IPS DF 6.9 (cell line): ENCODE measurements around the gene MRPL19.
"Not testable (repeated sequence)": the region's sequence is repeated elsewhere in the genome, so short reads cannot be mapped to it uniquely, and the experiment has no call there.

Experiments used
- DNase-seq: peaks from one replicate; pipeline ENCODE4 v3.0.0-alpha.2; 2013; ENCODE audit warnings: low read depth, low spot score
- H3K27ac ChIP-seq: one replicate; pipeline ENCODE4 v1.5.1; 2013; ENCODE audit warnings: low read length, control low read depth
- H3K27me3 ChIP-seq: 2 replicates; pipeline ENCODE4 v1.6.1; 2013; ENCODE audit warnings: mild to moderate bottlenecking, low read length; ENCODE audit not compliant: control insufficient read depth, insufficient read depth
- H3K36me3 ChIP-seq: 2 replicates; pipeline ENCODE4 v1.6.1; 2013; ENCODE audit warnings: low read length; ENCODE audit not compliant: control insufficient read depth, insufficient read depth
- H3K4me1 ChIP-seq: 2 replicates; pipeline ENCODE4 v1.6.1; 2013; ENCODE audit warnings: low read length; ENCODE audit not compliant: control insufficient read depth, insufficient read depth
- H3K4me3 ChIP-seq: 2 replicates; pipeline ENCODE4 v1.5.1; 2013; ENCODE audit warnings: mild to moderate bottlenecking, low read length
- H3K9me3 ChIP-seq: 2 replicates; pipeline ENCODE4 v1.6.1; 2013; ENCODE audit warnings: low read length, inconsistent platforms; ENCODE audit not compliant: control insufficient read depth, insufficient read depth
- WGBS: extraction: QIAGEN DNeasy Blood & Tissue Kit; methylation state at CpG from one replicate; pipeline ENCODE4 v1.1.7; 2013; ENCODE audit warnings: mixed read lengths, missing lambda C conversion rate; ENCODE audit not compliant: insufficient read length, insufficient coverage; 5-methylcytosine and 5-hydroxymethylcytosine counted together

MRPL19 gene

DNA sequence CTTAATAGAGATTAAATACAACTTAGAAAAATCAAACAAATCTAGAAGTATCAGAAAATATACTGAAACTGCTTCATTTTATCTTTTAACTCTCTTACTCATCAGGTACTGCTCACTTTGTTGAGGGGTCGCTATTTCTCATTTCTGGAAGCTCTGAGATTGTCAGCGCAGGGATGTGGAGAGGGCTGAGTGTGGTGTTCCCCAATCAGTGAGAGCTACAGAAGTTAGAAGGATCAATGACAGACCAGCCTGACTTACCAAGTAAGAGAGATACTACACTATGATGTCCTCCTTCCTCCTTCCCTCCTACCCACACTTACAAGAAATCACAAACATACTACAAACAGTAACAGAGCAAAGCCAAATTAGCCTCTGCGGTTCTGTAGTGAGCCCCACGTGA is 56.0 kb downstream of the MRPL19 start:
- Histone ChIP-seq H3K36me3 (peaks cover 2% of the 10 kb centered on the region; the same call in 1 of the 2 replicates), H3K27me3 (no peaks in the 10 kb centered on the region), H3K4me3 (no peak overlapping the region), H3K27ac (no peak overlapping the region), H3K4me1 (no peaks in the 10 kb centered on the region), H3K9me3 (no peaks in the 10 kb centered on the region)
- DNase-seq, result no peak
- WGBS, result no CpG with 5 or more reads among the region's 4 CpGs

DNA sequence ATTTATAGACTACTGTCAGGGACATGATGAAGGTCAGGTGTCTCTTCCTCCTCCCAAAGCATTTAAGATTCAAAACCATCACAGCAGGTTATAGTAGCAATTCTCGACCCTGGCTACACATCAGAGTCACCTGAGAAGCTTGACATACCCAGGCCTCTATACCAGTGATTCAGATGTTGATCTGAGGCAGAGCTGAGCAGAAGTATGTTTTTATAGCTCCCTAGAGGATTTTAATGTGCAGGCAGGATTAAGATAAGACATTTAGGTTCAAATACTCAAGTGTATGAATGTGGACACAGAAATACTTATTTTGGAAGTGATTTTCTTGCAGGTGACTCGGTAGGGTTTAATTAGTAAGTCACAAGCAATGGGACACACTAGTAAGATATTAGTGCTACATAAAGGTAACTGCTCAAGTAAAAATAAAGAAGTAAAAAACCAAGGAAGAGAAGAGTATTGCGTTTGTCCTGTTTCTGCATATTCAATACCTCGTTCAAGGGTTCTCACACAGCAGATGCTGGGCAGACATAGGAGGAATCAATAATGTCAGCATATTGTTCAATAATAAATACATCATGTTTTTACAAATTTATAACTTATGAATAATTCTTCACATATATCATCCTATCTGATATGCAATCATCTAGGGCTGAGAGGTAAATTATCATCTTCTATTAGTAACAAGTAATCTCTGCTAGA is 57.2 kb downstream of the MRPL19 start:
- DNase-seq, result no peak
- Histone ChIP-seq H3K27me3 (no peaks in the 10 kb centered on the region), H3K9me3 (no peaks in the 10 kb centered on the region), H3K4me3 (no peak overlapping the region), H3K4me1 (no peaks in the 10 kb centered on the region), H3K27ac (no peak overlapping the region), H3K36me3 (peaks cover 2% of the 10 kb centered on the region; the same call in 1 of the 2 replicates)
- WGBS, result no CpG with 5 or more reads among the region's 4 CpGs

DNA sequence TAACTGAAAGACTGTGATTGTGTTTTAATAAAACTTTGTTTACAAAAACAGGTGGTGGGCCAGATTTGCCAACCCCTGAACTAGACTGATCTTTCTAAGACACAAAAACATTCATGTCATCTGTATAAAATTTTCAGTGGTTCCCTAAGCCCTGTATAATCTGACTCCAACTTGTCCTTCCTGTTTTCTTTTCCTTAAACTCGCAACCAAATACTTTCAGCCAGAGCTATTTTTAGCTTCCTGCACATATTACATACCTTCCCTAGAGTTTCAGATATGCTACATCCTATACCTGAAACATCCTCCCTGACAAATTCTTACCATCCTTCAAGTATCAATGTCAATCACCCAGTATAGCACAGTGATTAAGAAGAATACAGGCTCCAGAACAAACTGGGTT is 59.3 kb downstream of the MRPL19 start:
- Histone ChIP-seq H3K4me3 (no peak overlapping the region), H3K9me3 (no peaks in the 10 kb centered on the region), H3K27me3 (no peaks in the 10 kb centered on the region), H3K27ac (no peak overlapping the region), H3K4me1 (no peaks in the 10 kb centered on the region), H3K36me3 (peaks cover 2% of the 10 kb centered on the region; the same call in 1 of the 2 replicates)
- WGBS, result no CpG with 5 or more reads among the region's 1 CpG
- no peak for DNase-seq

DNA sequence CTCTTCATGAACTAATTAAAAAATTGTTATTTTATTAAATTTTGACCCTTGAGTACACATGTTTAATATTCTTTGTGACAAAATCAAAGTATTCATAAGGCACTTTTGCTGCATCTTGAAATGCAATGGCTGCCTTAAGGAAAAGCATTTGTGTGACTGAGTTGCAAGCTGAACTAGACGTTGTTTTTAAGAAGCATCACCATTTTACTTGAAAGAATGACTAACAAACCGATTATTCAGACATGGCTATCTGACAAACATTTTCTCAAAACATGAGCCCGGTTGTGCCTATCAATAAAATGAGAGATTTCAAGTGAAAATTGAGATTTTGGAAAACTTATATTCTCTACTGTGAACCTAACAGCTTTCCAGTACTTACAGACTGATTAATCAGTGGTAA is 61.3 kb downstream of the MRPL19 start:
- H3K27ac ChIP-seq, result no peak overlapping the region
- no peak for DNase-seq
- no peaks in the 10 kb centered on the region for H3K36me3 ChIP-seq
- no peak overlapping the region for H3K4me3 ChIP-seq
- H3K9me3 ChIP-seq, result no peaks in the 10 kb centered on the region
- H3K27me3 ChIP-seq, result no peaks in the 10 kb centered on the region
- no CpG with 5 or more reads among the region's 3 CpGs for WGBS
- H3K4me1 ChIP-seq, result no peaks in the 10 kb centered on the region

DNA sequence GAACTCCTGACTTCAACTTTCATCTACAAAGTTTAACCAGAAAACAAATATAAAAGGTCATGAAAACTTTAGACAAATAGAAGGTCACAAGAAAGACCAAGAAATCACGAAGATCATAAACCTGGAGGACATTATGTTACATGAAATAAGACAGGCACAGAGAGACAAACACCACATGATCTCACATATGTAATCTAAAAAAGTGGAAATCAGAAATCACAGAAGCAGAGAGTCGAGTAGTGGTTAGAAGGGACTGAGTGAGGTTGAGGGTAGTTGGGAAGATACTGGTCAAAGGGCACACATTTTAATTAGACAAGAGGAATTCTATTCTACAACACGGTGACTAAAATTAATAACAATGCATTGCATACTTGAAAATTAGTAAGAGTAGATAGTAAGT is 62.7 kb downstream of the MRPL19 start:
- H3K27ac ChIP-seq, result no peak overlapping the region
- H3K4me1 ChIP-seq, result no peaks in the 10 kb centered on the region
- DNase-seq, result no peak

DNA sequence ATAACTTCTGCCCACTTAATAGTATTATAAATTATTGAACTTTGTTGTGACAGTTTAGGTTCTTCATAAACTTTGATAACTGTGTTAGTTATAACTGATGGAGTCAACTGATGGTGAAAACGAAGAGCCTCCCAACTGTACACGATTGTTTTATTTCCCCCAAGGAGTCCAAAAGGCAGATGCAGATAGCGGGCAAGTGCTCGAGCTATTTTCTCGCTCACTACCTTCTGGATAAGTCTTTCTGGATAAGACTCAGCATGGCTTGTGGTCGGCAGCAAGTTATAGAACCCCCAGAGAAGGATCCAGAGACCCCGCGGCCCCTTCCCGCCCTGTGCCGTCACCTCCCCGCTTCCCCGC is 63.6 kb downstream of the MRPL19 start:
- Histone ChIP-seq H3K4me3 (peak overlapping the region; percentile 58; the same call in 1 of the 2 replicates), H3K4me1 (no peaks in the 10 kb centered on the region), H3K27me3 (no peaks in the 10 kb centered on the region), H3K9me3 (no peaks in the 10 kb centered on the region), H3K27ac (no peak overlapping the region), H3K36me3 (no peaks in the 10 kb centered on the region)
- DNase-seq, result no peak
- no CpG with 5 or more reads among the region's 12 CpGs for WGBS

More for the DNA sequence above, 62.7 kb downstream of the MRPL19 start:
- Histone ChIP-seq H3K27me3 (no peaks in the 10 kb centered on the region), H3K36me3 (no peaks in the 10 kb centered on the region), H3K9me3 (no peaks in the 10 kb centered on the region), H3K4me3 (no peak overlapping the region)
- WGBS, result no CpG with 5 or more reads among the region's 3 CpGs

DNA sequence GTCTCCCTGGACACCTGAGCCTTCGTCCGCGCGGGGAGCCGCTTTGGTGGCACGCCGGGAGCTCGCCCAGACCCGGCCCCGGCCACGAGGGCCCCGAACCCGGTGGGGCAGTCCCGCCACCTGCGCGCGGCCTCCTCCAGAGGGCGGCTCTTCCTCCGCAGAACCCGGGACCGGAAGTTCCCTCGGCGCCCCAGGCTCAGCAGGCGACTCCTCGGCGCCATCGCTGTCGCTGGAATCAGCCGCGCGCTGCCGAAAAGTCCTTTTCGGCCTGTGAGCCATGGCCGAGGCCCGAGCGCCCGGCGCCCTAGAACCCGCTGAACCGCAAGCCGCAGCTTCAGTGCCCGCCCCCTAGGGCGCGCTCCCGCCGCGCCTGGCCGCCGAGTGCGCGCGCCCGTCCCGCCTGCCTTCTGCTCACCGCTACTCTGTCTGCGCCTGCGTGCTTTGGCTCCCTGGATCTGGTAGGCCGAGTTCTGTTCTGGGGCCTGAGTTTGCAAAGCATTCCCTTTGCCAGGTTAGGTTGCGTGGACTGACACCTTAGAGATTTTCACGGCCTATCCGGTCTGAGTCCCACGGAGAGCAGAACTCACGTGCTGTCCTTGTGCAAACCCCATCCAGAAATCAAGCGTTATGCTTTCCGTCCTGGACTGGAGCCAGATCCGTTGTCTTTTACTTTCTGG is 64.1 kb downstream of the MRPL19 start, which contains the start of gene GCFC2:
Gene GCFC2, minus strand, starts transcription at position 339 of the 677 bp plus-strand sequence. Its CDS starts 60 bp downstream, at position 279.
- no CpG with 5 or more reads among the region's 66 CpGs for WGBS
- H3K4me3 ChIP-seq, result peak within 1 kb of the TSS; percentile 58; the same call in 1 of the 2 replicates
- no peaks in the 10 kb centered on the region for H3K36me3 ChIP-seq
- H3K27ac ChIP-seq, result no peak within 1 kb of the TSS
- H3K27me3 ChIP-seq, result no peaks in the 10 kb centered on the region
- H3K9me3 ChIP-seq, result no peaks in the 10 kb centered on the region
- peak; percentile 57 for DNase-seq
- H3K4me1 ChIP-seq, result no peaks in the 10 kb centered on the region

DNA sequence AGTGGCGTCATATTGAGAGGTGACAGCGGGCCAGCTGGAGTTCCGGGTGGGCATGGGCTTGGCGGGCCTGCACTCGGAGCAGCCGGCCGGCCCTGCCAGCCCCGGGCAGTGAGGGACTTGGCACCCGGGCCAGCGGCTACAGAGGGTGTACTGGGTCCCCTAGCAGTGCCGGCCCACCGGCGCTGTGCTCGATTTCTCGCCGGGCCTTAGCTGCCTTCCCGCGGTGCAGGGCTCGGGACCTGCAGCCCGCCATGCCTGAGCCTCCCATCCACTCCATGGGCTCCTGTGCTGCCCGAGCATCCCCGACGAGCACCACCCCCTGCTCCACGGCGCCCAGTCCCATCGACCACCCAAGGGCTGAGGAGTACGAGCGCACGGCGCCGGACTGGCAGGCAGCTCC is 65.0 kb downstream of the MRPL19 start:
- not testable (repeated sequence) for H3K36me3 ChIP-seq, H3K9me3 ChIP-seq, H3K27me3 ChIP-seq, H3K4me3 ChIP-seq, H3K4me1 ChIP-seq, H3K27ac ChIP-seq, DNase-seq
- WGBS, result no CpG with 5 or more reads among the region's 31 CpGs

DNA sequence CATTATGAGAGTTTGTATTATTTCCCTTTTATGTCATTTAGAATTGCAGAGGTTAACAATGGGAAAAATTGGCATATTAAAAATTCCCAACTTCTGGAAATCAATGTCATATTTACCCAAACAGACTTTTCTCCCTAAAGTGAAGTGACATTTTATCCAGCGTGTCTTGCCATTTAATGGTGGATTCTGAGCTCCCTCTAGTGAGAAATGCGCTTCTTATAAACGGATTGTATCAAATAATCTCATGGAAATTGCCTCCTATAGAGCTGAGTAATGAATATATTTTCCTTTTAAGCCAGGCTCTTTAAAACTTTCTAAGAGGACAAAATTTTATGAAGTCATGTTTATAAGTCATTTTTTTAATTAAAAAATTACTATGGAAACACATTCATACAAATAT is 69.8 kb downstream of the MRPL19 start:
- DNase-seq, result no peak
- no peaks in the 10 kb centered on the region for H3K9me3 ChIP-seq
- no peak overlapping the region for H3K4me3 ChIP-seq
- no peak overlapping the region for H3K27ac ChIP-seq
- no peaks in the 10 kb centered on the region for H3K27me3 ChIP-seq
- WGBS, result no CpG with 5 or more reads among the region's 3 CpGs
- H3K4me1 ChIP-seq, result no peaks in the 10 kb centered on the region
- H3K36me3 ChIP-seq, result no peaks in the 10 kb centered on the region

DNA sequence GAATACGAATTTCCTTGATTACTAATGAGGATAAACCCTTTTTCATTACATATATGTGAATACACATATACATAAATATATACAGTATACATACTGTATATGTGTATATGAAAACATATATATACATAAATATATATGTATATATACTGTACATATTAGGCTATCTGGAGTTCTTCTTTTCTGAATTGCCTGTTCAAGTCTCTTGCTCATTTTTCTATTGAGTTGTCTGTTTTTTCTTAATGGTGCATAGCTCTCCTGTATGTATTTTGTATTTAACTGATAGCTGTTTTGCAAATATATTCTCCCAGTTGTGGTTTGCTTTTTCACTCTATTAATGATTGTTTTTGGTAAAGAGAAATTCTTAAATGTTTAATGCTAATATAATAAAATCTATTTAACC is 73.0 kb downstream of the MRPL19 start:
- Histone ChIP-seq H3K27ac (no peak overlapping the region), H3K4me1 (no peaks in the 10 kb centered on the region)

More for the DNA sequence above, 73.0 kb downstream of the MRPL19 start:
- Histone ChIP-seq H3K9me3 (no peaks in the 10 kb centered on the region), H3K4me3 (no peak overlapping the region), H3K27me3 (no peaks in the 10 kb centered on the region), H3K36me3 (no peaks in the 10 kb centered on the region)
- no CpG with 5 or more reads among the region's 1 CpG for WGBS
- no peak for DNase-seq
